NCI-H748 (cell line): ENCODE measurements around the gene SUN2.
A peak's percentile ranks its signal among the peaks of the same experiment; 100 is the strongest.

ENCODE experiments used
- DNase-seq: peaks from one replicate; lab custom pipeline; 2025; ENCODE audit not compliant: unreplicated experiment; lab: John Stamatoyannopoulos, UW

Gene SUN2

DNA sequence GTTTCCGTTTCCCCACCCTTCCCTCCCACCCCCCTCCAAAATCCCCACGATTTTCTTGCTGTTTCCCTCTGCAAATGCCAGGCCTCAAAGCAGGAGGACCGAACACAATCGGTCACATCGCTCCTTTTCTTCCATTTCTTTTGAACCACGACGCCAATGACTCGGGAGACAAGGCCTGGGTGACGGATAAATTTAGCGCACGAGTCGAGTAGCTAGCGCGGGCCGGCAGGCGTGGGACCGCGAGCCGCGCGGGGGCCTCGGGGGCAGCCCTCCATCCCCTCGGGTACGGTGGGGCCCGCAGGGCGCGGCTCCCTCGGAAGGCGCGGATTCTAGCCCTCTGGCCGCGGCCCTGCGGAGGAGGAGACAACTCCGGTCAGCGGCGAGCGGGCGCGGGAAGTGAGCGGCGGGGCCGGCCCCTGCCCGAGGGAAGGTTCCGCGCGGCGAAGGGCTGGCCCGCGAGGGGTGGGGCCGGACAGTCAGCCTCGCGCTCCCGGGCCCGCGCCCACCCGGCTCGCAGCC, 55.5 kb downstream of the SUN2 start:
- peak; percentile 85 for DNase-seq

DNA sequence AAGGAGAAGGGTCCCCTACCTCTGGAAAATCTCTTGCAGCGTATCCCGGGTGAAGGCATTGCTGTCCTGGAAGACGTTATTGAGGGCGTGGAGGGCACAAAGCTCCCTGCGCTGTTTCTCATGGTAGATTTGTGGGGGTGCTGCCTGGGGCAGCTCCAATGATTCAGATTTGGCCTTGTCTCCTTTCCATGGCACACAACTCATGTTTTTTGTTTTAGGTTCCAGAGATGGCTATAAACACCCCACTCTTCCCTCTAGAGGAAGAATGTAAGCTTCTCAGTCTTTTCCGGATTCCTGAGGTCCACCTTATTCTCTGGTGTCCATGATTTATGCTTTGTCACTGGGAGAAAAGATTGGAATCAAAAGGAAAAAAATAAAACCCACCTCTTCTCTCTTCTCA, 56.0 kb downstream of the SUN2 start:
- DNase-seq = no peak

DNA sequence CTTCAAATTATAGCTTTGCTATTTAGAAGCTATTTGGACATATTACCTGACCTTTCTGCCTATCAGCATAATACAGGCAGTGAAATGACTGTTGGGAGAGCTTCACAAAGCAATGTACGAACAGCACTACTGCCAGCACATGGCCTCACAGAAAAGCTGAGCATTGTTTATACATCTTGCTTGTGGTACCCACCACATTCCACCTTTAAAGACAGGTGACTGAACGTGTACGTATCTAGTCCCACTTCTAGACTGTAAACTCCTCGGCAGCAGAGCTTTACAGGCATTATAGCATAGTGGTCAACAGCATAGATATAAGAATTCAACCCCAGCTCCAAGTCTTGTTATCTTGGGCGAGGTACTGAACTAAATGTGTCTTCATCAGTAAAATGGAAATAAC, 56.7 kb downstream of the SUN2 start:
- no peak for DNase-seq

DNA sequence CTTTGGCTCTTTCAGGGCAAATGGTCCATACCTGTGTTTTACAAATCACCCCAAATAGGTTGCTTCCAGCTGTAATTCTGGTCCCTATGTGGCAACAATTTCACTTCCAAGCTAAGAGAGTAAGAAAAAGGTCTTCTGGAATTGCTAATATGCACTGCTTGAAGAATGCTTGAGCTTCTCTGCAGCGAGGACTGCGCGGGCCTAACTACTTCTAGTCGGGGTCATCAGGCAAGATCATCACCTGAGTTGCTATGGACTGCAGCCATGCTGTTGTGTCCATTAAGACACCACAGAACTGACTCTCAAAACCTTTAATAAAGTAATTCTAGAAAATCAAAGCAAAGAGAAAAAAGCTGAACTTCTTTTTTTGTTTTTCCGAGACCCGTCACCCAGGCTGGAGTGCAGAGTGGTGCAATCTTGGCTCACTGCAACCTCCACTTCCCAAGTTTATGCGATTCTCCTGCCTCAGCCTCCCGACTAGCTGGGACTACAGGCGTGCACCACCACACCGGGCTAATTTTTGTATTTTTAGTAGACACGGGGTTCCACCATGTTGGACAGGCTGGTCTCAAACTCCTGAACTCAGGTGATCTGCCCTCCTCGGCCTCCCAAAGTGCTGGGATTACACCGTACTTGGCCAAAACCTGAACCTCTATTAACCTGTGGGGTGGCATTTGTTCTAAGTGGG, 57.2 kb downstream of the SUN2 start:
- DNase-seq = no peak

DNA sequence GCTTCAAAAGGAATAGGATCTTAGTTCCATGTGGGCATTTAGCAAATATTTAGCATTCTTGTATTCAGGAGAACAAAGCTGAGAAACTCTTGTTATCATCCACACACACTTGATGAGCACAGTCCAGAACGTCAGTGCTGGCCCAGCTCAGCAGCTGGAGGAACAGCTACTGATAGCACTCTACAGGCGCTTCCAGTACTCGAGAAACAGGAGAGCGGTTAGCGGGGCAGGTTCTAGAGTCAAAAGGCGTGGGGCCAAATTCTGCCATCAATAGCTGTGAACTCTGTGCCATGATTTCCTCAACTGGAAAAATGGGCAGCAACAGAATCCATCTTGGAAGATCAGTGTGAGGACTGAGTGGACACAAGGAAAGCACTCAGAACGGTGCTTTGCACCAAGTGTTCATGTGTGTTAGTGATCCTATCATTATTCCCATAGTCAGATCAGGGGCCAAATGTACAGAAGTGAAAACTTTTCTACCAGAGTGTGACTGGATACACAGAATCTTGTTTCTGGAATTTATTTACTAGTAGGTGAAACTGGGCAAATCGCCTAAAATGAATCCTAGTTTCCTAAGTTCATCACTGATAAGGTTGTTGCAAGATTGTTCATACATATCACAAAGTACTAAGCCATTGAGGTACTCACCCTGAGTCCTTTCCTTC, 58.2 kb downstream of the SUN2 start:
- no peak for DNase-seq

DNA sequence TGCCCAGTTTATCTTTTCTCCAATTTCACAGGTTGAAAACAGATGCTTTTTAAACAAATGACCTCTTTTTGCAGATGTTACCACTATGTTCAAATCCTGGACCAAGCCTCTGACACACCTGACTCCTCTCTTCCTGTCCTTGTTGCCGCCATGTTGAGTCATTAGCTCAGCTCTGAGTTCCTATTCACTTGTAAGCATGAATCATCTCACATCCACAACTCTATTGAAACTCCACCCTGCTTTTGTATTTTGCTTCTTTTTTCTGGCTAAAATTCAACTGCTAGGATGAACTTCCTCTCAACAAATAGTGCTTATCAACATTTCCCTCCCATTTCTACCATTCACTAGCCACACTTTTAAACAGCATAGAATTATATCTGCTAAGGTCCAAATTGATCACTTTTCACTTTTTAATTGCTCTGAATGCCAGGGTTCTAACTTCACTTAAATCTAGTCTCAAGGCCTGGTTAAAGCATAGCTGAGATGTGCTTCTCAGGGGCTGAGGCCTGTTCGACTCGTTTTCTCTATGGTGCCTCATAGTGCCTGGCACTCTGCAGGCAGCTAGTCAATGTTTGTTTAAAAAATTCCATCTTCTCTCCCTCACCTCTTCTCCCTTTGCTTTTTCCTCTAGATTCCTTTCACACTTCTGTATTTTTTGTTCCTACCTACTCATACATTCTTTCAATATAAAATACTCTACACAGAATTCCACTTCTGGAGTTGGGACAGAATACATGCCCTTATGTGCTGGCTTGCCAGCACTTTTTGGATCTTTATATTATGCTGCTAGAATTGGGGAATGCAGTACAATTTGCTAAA, 59.0 kb downstream of the SUN2 start:
- no peak for DNase-seq

DNA sequence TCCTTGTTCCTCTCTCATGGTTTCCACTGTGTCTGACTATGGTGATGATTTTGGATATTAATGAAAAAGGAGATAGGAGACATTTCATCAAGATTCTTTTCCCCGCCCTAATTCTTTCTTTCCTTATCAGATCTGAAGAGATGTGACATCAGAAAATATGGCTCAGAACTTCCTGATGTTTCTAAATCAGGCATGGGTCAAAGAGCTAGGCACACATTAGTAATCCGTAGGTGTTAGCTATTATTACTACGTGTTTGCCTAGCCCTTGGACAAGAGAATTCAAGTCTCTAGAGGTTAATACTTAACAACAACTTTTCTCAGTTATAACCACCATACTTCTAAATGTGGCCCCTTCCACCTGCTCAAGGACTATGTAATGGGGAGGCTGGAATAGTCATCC, 60.9 kb downstream of the SUN2 start:
- no peak for DNase-seq

DNA sequence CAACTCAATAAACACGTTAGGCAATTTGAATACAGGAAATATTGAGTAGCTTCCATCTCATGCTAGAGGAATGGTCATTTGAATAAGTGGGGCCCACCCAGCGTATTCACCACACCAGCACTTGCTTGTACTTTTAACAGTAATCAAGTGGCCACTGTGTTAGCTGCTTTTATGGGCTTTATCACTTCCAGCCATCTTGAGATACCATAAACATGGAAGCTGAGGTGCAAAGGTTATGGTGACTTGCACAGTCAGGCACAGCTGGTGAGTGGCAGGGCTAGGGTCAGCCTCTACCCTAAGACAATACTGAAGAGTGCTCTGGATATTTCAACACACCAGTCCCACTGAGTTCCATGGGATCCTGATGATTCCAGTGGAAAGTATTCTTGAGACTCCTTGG, 61.7 kb downstream of the SUN2 start:
- no peak for DNase-seq

DNA sequence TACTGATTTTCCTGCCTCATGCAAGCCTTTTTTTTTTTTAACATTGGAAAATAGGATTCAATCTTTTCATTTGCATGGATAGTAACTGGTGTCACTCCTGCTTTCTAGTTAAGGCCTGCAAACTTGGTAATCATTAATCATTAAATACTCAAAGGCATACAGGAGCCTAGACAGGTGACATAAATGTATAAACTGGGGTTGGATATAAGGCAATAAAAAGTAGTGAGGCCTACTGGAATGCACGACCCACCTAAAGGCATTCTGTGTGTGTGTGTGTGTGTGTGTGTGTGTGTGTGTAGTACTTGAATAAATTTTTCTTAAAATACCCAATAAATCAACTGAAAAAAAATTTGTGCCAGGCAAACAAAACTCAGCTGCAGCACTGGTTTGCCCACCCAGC, 66.1 kb downstream of the SUN2 start:
- no peak for DNase-seq

DNA sequence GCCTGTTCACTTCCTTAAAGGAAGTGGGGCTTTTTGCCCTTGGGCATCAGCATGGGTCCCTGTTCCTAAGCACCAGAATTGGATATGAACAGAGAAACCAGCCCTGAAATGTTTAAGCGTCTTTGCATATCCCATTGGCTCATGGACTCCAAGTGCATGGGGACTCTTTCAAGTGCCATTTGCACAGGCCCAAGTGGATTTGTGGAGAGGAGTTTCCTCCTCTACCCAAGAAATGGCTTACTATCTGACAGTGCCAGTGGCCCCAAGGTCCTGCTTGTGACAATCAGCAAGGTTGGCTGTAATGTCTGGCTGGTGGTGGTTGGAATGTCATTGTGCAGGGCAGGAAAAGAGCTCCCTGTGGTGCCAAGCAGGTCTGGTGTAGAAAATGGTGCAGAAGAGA, 70.0 kb downstream of the SUN2 start:
- DNase-seq = no peak

DNA sequence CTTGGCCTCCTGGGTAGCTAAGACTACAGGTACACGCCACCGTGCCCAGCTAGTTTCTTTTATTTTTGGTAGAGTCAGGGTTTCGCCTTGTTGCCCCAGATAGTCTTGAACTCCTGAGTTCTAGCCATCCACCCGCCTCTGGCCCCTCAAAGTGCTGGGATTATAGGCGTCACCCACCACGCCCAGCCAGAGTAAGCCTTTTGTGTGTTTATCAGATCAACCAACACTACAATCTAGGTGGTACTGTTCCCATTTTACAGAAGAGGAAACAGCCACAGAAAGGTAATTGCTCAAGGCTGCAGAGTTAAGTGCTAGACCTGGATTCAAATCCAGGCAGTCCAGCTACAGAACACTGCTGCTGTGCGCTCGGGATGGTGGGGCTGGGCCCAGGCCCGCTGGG, 70.9 kb downstream of the SUN2 start:
- DNase-seq = no peak
